ENCODE measurements around the gene RDH16.
"Not testable (repeated sequence)": the region's sequence is repeated elsewhere in the genome, so short reads cannot be mapped to it uniquely, and the experiment has no call there.

RDH16 gene

GRCh38 chr12:56980268-56980667, 22.9 kb upstream of the RDH16 start:
- TF ChIP-seq CTCF (IDR thresholded peaks at IDR 0.05; ENCODE audit: low read depth, low read length), result no peak

GRCh38 chr12:56979628-56980027, 22.2 kb upstream of the RDH16 start:
- H3K4me3 ChIP-seq (replicated peaks in 1 of 2; ENCODE audit: low read depth in 2 of 2, low read length in 2 of 2), result no peak overlapping the region
- no peak for DNase-seq (ENCODE audit: low read depth in 2 of 2)
- TF ChIP-seq CTCF (IDR thresholded peaks at IDR 0.05; ENCODE audit: low read depth, low read length), result no peak

More at GRCh38 chr12:56980268-56980667, 22.9 kb upstream of the RDH16 start:
- DNase-seq (ENCODE audit: low read depth in 2 of 2), result no peak
- no peak overlapping the region for H3K4me3 ChIP-seq (replicated peaks in 1 of 2; ENCODE audit: low read depth in 2 of 2, low read length in 2 of 2)

GRCh38 chr12:56978397-56979138, 21.2 kb upstream of the RDH16 start:
- no peak overlapping the region for H3K4me3 ChIP-seq (replicated peaks in 1 of 2; ENCODE audit: low read depth in 2 of 2, low read length in 2 of 2)
- no peak for TF ChIP-seq CTCF (IDR thresholded peaks at IDR 0.05; ENCODE audit: low read depth, low read length)
- no peak for DNase-seq (ENCODE audit: low read depth in 2 of 2)

GRCh38 chr12:56977361-56977760, 20.0 kb upstream of the RDH16 start:
- DNase-seq (ENCODE audit: low read depth in 2 of 2); H3K4me3 ChIP-seq (replicated peaks in 1 of 2; ENCODE audit: low read depth in 2 of 2, low read length in 2 of 2): not testable (repeated sequence)

- DNase-seq (ENCODE audit: low read depth in 2 of 2); H3K4me3 ChIP-seq (replicated peaks in 1 of 2; ENCODE audit: low read depth in 2 of 2, low read length in 2 of 2): not testable (repeated sequence)
Measured at GRCh38 chr12:56974224-56974623, 16.8 kb upstream of the RDH16 start.

GRCh38 chr12:56968910-56969309, 11.5 kb upstream of the RDH16 start:
- not testable (repeated sequence) for DNase-seq (ENCODE audit: low read depth in 2 of 2); H3K4me3 ChIP-seq (replicated peaks in 1 of 2; ENCODE audit: low read depth in 2 of 2, low read length in 2 of 2)

- H3K4me3 ChIP-seq (replicated peaks in 1 of 2; ENCODE audit: low read depth in 2 of 2, low read length in 2 of 2); DNase-seq (ENCODE audit: low read depth in 2 of 2): not testable (repeated sequence)
Measured at GRCh38 chr12:56965997-56966642, 8.7 kb upstream of the RDH16 start.

- not testable (repeated sequence) for DNase-seq (ENCODE audit: low read depth in 2 of 2); H3K4me3 ChIP-seq (replicated peaks in 1 of 2; ENCODE audit: low read depth in 2 of 2, low read length in 2 of 2)
Measured at GRCh38 chr12:56965124-56965523, 7.7 kb upstream of the RDH16 start.

- not testable (repeated sequence) for H3K4me3 ChIP-seq (replicated peaks in 1 of 2; ENCODE audit: low read depth in 2 of 2, low read length in 2 of 2); DNase-seq (ENCODE audit: low read depth in 2 of 2)
Measured at GRCh38 chr12:56963557-56963956, 6.1 kb upstream of the RDH16 start.

- not testable (repeated sequence) for DNase-seq (ENCODE audit: low read depth in 2 of 2); H3K4me3 ChIP-seq (replicated peaks in 1 of 2; ENCODE audit: low read depth in 2 of 2, low read length in 2 of 2)
Measured at GRCh38 chr12:56962247-56962646, 4.8 kb upstream of the RDH16 start.
